GM21367 (cell line): ENCODE measurements around the gene TTYH1.
"Not testable (repeated sequence)": the region's sequence is repeated elsewhere in the genome, so short reads cannot be mapped to it uniquely, and the experiment has no call there.

Experiments
- ATAC-seq: cut with Tn5 transposase; IDR thresholded peaks from one replicate; pipeline ENCODE4 v1.9.1; 2021; ENCODE audit not compliant: unreplicated experiment

The TTYH1 gene

DNA sequence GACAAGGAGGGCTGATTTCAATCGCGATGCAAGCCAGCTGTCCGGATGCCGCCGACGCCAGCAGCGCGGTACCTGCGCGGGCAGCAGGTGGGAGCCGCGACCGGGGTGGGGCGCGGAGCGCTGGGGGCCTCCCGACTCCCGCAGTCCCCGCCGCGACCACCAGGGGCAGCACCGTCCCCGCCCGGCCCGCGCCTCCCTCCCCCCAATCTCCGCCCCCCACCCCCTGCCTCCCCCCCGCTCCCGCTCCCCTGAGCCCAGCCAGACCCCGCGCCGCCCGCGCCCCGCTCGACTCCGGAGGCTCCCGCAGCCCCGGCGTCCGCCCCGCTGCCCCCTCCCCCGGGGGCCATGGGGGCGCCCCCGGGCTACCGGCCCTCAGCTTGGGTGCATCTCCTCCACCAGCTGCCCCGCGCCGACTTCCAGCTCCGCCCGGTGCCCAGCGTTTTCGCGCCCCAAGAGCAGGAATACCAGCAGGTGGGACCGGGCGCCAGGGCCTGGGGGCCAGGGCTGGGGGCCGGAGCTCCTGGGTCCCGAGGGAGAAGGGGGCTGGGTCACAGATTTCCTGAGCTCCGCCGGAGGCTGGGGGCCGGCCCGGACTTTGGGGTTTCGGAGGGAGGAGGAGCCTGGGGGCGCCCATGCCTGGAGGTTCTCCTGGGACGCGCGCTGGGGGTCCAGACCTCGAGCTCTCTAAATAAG lies at the start of gene TTYH1:
TSS of gene TTYH1 (plus strand) at position 257 of the 693 bp plus-strand sequence. CDS start at position 346, 89 bp downstream.
- ATAC-seq = no peak

DNA sequence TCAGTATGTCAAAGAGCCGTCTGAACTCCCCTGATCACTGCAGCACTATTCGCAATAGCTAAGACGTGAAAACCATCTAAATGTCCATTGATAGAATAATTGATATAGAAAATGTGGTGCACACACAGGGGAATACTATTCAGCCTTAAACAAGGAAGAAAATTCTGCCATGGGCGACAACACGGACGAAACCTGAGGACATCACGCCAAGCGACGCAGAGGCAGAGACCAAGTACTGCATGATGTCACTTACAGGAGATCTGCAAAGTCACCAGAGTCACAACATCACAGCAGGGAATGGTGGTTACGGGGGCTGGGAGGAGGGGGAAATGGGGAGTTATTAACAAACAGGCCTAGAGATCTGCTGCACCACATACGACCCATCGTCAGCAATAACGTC lies 49.5 kb upstream of the TTYH1 start:
- ATAC-seq = not testable (repeated sequence)

DNA sequence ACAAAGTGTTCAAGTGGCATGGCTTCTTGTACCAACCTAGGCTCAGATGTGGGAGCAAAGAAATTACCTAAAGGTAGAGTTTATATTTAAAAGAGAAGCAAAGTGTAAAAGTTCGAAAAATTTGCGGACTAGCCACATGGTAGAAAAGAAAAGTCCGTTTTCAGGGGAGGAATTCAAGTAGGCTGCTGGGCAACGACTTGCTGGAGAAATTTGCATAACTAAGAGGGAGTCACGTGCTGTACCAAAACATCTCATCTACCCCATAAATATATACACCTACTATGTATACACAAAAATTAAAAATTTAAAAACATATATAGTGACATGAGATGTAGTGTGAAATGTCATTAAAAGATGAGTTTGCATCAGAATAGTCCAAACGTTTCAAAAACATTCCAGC lies 48.5 kb upstream of the TTYH1 start:
- ATAC-seq = no peak

DNA sequence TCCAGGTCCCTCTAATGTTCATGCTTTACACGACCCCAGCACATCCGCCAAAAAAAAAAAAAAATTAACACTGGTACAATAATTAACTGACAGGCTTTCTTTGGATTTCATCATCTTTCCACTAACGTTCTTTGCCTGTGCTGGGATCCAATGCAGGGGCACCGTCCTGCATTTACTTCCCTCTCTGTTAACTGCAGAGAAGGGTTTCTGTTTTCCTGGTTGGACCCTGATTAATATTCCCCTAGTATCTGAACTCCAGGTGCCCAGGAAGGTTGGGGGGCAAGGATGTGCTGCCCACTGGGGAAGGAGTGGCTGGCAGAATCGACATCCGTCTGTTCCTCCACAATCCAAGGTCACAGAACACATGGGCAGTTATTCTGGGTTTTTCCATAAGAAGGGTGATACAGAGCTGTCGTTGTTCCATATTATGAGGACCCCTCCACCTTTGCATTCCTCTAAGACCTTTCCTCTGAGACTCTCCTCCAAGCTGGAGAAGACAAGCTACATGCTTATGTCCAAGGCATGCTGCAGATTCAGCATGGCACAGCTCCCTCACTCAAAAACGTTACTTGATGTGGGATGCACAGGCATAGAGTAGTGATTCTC lies 46.1 kb upstream of the TTYH1 start:
- ATAC-seq = no peak

DNA sequence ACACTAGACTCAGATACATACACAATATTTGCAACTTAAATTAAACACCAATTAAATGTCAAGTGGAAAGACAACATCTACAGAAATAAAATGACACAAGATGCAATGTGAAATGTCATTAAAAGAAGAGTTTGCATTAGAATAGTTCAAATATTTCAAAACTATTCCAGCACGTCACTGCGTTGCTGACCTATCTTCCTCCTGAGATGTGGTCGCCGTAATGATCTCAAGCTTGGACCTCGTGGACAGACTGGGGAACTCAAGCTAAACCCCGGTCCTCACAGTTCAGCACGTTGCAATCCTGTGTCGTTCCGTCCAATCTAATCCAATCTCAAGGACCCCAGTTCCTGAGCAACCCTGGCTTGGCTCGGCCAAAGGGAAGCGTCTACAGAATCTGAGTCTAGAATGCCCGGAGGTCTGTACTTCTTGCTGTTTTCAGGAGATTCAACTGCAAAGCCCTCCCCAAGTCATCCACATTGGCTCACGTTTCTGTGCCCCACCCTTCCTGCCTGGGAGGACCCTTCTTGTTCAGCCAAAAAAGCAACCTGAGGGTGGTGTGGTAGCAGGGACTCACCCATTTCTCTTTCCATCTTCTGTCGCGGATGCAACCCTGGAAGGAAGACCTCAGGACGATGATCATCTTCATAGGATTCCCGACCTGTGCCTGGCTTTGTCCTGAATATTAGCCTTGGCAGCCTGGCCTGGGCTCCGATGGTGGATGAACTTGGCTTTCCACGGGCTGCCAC lies 45.4 kb upstream of the TTYH1 start:
- ATAC-seq = not testable (repeated sequence)

DNA sequence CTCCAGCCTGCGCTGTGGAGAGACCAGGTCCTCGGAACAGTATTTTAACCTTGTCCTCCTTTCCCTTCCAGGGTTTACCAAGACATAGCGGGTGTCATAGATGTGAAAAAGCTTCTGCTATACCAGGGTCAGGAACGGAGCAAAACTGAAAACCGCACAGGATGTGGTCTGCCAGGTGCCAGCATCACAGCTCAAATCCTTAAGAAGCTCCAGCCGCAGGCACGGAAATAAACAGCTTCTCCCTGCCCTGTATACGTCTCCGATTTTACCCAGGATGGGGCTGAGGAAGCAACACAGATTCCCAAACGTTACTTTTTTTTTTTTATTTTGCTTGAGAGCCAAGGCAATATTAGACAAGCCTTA lies 44.8 kb upstream of the TTYH1 start:
- not testable (repeated sequence) for ATAC-seq

DNA sequence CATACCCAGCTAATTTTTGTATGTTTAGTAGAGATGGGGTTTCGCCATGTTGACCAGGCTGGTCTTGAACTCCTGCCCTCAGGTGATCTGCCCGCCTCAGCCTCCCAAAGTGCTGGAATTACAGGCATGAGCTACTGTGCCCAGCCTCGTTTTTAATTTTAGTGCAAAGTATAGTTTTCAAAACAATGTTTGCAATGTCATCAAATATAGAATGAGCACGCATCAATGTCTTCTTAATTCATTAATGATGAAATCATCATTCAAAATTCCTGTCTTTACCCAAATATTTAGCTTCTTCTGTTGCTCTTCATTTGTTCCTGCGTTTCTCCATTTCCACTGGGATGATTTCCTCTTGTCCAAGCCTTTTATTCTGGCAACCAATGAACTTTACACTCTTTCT lies 43.8 kb upstream of the TTYH1 start:
- not testable (repeated sequence) for ATAC-seq

DNA sequence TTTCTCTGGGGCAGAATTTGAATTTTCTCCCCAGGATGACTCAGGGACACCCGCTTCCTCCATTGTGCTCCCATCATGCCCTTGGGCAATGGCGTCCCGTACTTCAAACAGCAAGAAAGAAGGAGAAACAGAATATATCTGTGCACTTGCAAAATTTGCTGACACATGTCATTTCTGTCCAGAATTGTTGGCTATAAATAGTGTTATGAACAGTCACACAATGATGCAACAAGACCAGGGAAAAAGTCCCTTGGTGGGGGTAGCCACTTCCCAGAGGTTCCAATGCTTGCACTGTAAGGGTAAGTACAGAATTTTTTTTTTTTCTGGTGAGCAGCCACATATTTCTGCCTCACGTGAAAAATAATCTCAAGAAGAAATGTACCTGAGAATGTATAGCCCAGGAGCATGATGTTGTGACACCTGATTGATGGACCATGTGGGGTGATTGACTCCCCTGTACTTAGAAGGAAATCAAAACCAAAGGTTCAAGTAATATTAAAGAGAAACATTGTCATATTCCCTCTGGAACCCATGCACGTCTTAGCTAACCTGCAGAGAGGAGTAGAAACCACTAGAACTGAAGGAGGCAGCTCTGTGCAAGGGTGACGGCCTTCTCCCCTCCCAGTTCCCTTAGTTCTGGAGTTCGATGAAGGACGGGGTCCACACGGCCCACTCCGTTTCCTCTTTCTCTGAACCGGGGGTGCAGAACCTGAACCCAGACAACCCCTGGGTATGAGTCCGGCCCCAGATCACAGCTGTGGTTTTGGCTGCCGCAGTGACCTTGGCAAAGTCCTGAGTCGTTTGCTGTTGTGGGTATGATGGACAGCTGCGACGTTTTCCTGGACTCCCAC lies 41.3 kb upstream of the TTYH1 start:
- no peak for ATAC-seq

DNA sequence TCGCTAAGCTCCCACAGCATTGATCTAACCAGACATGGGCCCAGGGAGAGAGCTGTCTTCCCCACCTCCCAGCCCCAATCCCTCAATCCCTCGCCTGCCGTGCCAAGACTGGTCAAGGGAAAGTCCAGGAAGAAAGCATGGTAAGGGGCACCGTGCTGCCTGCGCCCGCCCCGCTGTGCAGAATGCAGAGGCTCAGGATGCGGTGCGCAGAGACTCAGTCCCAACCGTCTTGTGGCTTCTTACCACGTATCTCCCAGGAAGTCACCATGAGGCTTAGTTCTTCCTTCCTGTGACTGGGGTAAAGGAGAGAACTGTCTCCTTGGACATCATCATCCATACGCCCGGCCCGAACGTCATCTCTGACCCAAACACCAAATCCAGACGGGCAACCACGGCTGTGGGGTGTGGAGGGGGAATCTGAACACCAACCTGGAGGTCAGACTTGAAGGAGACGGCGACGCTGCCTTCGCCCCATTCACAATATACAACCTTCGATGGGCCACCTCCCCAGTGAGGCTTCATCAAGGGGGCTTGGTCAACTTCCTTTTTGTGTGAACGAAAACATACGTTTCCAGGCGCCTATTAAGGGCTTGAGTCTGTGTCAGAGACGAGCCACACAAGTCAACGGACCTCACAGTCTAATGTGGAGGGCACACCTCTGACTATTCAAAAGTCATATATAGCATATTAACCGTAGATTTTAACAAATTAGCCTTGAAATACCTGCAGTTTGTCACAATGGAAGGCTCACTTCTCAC lies 39.9 kb upstream of the TTYH1 start:
- not testable (repeated sequence) for ATAC-seq

DNA sequence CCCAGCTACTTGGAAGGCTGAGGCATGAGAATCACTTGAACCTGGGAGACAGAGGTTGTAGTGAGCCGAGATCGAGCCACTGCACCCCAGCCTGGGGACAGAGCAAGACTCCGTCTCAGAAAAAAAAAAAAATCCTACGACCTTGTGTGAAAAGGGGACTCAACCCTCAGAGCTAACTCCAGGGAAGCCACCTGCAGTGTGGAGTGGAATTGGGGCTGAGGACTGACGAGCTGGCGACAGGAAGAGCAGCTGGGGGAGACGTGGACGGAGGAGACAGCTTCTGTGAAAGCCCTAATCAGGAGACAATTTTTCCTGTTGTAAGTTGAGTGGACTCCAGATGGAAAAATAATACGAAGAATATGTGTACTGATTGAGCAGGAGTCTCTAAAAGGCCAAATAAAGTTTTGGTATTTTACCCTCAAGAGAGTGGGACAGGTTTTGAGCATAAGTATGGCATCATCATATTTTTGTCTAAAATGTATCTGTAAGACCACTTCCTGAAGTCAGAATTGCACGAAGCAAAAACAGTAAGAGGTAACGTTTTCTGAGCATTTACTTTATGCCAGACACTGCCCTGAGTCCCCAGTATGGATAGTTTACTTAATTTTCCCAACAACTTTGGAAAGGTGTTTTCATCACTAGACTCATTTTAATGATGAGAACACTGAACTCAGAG lies 38.5 kb upstream of the TTYH1 start:
- no peak for ATAC-seq

DNA sequence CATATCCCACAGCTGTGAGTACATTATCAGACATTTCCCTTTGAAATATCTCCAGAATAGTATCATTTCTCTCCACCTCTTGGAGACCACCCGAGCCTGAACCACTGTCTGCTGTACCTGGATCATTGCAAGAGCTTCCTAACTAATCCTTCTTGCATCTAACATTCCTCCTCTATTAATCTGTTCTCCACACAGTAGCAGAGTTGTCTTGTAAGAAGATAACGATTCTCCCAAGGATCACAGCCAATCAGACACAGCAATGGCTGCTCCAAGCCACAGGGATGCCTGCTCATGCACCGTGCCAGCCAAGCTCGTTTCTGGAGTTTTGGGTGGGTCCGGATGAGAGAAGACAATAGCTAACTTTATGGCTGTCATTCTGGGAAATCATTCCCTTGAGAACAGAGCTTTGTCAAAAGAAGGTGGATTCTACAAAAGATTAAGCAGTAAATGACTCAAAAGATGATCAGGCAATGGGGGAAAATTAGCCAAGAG lies 36.0 kb upstream of the TTYH1 start:
- no peak for ATAC-seq

DNA sequence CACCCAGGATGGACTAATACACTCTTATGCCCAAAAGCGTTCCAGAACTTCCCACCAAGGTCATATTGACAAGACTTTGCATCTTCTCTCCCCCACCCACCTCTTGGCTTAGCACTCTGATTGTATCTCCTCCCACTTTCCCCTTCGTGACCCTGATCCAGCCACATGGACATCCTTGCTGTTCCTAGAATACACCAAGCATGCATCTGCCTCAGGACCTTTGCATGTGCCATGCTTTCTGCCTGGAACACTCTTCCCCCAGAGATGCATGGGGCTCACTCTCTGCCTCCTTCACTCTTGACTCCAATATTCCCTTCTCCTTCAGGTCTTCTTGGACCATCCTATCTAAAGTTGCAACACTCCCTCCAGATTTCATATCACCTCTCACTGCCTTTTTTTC lies 34.4 kb upstream of the TTYH1 start:
- no peak for ATAC-seq

DNA sequence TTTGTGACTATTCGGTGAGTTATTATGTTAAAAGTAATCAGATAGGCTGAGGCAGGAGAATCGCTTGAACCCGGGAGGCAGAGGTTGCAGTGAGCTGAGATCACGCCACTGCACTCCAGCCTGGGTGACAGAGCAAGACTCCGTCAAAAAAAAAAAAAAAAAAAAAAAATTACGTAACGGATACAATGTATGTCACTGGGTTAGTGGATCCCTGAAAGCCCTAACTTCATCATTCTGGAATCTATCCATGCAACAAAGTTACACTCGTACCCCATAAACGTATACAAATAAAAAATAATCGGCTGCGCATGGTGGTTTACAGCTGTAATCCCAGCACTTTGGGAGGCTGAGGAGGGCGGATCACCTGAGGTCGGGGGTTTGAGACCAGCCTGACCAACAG lies 33.2 kb upstream of the TTYH1 start:
- not testable (repeated sequence) for ATAC-seq

DNA sequence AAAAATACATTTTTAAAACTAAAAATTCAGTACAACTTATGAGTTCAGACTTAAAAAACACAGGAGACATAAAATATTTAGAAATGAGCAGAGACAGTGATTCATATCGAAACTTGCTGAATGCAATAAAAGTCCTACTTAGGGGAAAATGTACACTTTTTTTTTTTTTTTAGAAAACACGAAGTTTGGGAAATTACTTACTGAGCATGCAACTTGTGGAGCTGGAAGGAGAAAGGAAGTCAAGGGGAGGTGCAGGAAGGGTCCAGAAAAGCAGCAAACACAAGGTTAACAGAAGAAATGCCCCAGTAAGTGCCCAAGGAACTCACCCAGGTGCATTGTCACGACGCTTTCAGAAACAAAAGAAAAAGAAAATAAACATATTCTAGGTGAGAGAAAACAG lies 31.9 kb upstream of the TTYH1 start:
- no peak for ATAC-seq

DNA sequence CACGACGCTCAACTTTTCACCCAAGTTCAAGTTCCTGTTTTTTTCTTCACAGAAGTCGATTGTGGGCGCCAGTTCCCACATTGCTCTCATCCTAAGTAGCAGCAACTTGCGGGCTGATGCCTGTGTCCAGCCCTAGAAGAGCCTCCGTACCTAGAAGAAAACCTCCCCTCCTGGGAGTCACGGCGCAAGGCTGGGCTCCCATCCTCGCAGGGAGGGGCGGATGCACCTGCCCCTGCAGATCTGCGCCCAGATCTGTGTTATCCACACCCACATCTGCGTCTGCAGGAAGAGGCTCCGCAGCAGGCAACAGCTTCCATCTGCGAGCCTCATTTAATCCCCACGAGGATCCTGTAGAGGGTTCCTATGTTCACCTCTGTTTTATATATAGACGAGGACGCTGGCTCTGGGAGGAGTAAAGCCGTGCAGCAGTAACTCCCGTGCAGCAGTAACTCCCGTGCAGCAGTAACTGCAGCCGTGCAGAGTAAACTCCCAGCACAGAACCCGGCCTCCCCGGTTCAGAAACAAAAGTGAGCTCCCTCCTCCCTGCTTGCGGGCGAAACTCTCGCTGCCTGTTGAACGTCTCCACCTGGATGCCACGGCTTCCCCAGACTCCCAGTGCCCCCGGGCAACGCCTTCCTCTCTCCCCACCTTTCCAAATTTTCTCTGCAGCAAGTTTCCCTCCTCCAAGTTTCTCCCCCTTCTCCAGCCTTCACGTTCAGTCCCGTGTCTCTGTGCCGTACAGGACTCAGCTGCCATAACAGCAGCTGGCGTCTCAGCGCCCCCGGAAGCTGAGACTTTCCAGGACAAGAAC lies 27.1 kb upstream of the TTYH1 start:
- ATAC-seq = no peak

DNA sequence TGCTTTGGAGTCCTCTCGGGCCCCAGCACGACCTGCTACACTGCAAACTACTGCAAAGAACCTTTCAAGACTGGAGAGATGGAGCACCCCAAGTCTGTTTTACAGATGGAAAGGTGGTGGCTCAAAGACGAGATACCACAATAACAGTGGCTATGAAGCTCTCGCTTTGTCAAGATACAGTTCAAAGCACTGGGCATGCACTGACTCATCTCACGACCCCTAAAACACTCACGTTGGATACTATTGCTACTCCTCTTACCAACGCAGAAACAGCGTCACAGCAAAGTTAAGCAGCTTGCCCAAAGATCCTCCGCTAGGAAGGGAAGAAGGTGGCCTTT lies 26.5 kb upstream of the TTYH1 start:
- no peak for ATAC-seq

DNA sequence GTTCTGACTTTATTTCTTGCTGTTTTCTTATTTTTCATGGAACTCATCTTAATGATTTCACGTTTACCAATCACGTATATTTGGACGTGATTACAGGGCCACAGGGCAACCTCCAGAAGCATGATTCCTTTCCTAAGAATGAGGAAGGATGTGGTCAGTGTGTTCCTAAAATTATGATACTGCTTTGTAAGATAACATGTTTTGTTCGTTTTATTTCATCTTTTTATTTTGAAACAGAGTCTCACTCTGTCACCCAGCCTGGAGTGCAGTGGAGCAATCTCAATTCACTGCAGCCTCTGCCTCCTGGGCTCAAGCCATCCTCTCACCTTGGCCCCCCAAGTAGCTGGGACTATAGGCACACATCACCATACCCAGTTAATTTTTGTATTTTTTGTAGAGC lies 25.7 kb upstream of the TTYH1 start:
- ATAC-seq = no peak

DNA sequence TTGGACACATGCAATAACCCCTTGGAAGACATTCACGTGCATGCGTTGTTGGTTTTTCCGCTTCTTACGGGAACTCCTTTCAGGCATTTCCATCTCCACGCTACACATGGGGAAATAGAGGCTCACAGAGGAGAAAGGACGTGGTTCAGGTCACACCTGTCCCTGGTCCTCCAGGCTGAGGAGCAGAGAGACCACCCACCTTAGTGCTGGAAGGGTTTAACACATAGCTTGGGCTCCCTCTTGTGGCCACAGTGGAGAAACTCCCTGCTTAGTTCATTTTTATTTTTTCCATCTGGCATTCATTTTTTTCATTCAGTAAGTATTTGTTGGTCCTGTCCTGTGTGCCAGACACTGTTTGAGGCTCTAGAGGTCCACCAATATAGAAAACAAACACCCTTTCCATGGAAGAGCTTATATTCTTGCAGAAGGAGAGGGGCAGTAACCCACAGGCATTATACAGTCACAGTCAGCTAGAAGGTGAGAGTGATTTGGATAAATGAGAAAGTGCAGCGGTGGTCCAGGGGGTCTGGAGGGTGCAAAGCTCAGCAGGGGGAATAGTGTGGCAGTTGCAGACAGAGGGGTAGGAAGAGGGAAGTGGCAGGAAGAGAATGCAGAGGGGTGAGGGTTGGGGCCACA lies 24.2 kb upstream of the TTYH1 start:
- no peak for ATAC-seq

DNA sequence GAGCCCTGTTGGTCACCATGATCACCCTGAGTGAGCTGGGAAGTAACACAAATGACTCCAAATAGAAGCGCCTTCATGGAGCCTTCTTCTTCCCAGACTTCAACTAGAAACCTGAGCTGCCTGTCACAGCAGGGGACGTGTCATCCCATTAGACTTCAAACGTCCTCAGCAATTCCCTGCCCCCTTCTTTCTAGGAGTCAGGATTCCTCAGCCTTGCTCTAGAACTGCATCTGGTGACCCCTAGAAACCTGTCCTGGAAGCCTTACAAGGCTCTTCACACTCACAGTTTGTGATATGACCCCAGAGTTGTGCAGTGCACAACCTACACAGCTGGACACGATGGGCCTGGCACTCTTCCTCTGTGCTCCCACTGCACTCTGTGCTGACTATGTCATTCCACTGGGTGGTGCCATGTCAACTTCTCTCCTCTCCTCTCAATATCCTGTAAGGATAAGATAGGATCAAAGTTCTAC lies 23.6 kb upstream of the TTYH1 start:
- ATAC-seq = no peak
